Esophagus squamous epithelium (tissue), 4 donors: Measurements from ENCODE around the gene ZNF219.

Experiments used
- POLR2A ChIP-seq, 4 donors: fragments of 450-650 bp; IDR thresholded peaks; one replicate each; pipeline ENCODE4 v1.6.1; 2017; ENCODE audit warnings: antibody characterized with exemption in 4 of 4, mild to moderate bottlenecking in 4 of 4, moderate library complexity in 3 of 4
- TF ChIP-seq, protein P1 (sequence below), 6 experiments: fragments of 450-650 bp in 4 of 6; fragments of 200-600 bp in 2 of 6; sonication (generic) in 2 of 6; IDR thresholded peaks; one replicate each; pipeline ENCODE4 v1.5.1; 2016 to 2019; ENCODE audit warnings: antibody characterized with exemption in 6 of 6, mild to moderate bottlenecking in 4 of 6, moderate library complexity in 4 of 6

DNA sequence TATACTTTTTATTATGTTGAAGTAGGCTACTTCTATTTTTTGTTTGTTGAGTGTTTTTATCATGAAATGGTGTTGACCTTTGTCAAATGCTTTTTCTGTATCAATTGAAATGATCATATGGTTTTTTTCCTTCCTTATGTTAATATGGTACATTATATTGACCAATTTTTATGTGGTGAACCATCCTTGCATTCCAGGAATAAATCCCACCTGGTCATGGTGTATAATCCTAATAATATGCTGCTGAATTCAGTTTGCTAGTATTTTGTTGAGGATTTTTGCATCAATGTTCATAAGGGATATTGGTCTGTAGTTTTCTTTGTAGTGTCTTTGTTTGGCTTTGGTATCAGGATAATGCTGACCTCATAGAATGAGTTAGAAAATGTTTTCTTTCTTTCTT lies 47.0 kb upstream of the ZNF219 start:
- TF ChIP-seq, protein P1, sequence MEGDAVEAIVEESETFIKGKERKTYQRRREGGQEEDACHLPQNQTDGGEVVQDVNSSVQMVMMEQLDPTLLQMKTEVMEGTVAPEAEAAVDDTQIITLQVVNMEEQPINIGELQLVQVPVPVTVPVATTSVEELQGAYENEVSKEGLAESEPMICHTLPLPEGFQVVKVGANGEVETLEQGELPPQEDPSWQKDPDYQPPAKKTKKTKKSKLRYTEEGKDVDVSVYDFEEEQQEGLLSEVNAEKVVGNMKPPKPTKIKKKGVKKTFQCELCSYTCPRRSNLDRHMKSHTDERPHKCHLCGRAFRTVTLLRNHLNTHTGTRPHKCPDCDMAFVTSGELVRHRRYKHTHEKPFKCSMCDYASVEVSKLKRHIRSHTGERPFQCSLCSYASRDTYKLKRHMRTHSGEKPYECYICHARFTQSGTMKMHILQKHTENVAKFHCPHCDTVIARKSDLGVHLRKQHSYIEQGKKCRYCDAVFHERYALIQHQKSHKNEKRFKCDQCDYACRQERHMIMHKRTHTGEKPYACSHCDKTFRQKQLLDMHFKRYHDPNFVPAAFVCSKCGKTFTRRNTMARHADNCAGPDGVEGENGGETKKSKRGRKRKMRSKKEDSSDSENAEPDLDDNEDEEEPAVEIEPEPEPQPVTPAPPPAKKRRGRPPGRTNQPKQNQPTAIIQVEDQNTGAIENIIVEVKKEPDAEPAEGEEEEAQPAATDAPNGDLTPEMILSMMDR (IDR thresholded peaks at IDR 0.05), result no peak
- TF ChIP-seq POLR2A (IDR thresholded peaks at IDR 0.05), result no peak
